ENCODE measurements around the gene LRCH3. TPM values are rescaled to one million over a fixed set of nuclear protein-coding genes. Genes with fewer than 3 reads are reported as not detected.
A peak's percentile ranks its signal among the peaks of the same experiment; 100 is the strongest.

The LRCH3 gene
- total and polyA plus RNA-seq, 2 of the 13 experiments (the other 11 are each of a cell fraction or from before 2014, with no cell fraction given) = 25.5 to 103 TPM

- DNase-seq (ENCODE audit: low spot score) (no peak), FAIRE-seq (peak; percentile 18), ATAC-seq (peak; percentile 73)
- in situ Hi-C loops (cut with HindIII; ENCODE audit: extremely low pct_ligation_motif_present, low pct_unique_long_range_greater_than_20kb) (no loop called here), intact Hi-C loops (cut with micrococcal nuclease; ENCODE audit: unreplicated experiment) (loop anchor here (2.0 kb wide), 1 partner anchor 54 kb away; no protein-coding TSS in a partner anchor)
- 0% methylated on average over 8 of the region's 18 CpGs for WGBS (ENCODE audit: low lambda C conversion rate)
- H3K4me3 ChIP-seq (replicated peaks in 1 of 3; ENCODE audit: insufficient read depth in 1 of 3, low read depth in 2 of 3, low read length in 3 of 3) = peak overlapping the region; percentile 75 to 86 (median 77); a peak in 5 of 6 replicates
- no peaks in the 10 kb centered on the region for H3K9me3 ChIP-seq (ENCODE audit: low read length)
- H4K20me1 ChIP-seq (ENCODE audit: insufficient read depth, low read length) = peaks cover 7% of the 10 kb centered on the region; the same call in 1 of the 2 replicates
- no peak overlapping the region for H3K27ac ChIP-seq (ENCODE audit: extremely low read length, insufficient read depth, low read length)
- POLR2A ChIA-PET = no interaction called here
- peaks cover 0 to 5% of the 10 kb centered on the region in 2 experiments; a peak in 1 of 5 replicates for H3K27me3 ChIP-seq (ENCODE audit: control insufficient read depth in 1 of 2, insufficient read depth in 2 of 2, low read length in 2 of 2)
- CTCF ChIA-PET (ENCODE audit: low intra/inter-chr PET ratio, low total read pairs) = no interaction called here
- peak overlapping the region; percentile 20; the same call in 1 of the 2 replicates for H3K9ac ChIP-seq (ENCODE audit: insufficient read depth, low read depth, low read length)
- peak overlapping the region; percentile 56 for H2AFZ ChIP-seq (ENCODE audit: low read length)
- peaks cover 37% of the 10 kb centered on the region for H3K4me1 ChIP-seq (ENCODE audit: insufficient read depth, low read length)
- no peaks in the 10 kb centered on the region for H3K36me3 ChIP-seq (replicated peaks in 1 of 2; ENCODE audit: control insufficient read depth in 1 of 2, insufficient read depth in 2 of 2, low read length in 2 of 2)
- BruUV-seq (replicated peaks) = no TSS peak
- peak overlapping the region; percentile 85 for H3K4me2 ChIP-seq (ENCODE audit: low read depth, low read length)
- peaks cover 22% of the 10 kb centered on the region for H3K79me2 ChIP-seq (ENCODE audit: insufficient read depth, low read length)
- TF ChIP-seq RXRA (CRISPR knock-in tag; IDR thresholded peaks at IDR 0.05) (0 out of 2 replicates have a peak, but pooled peaks have one; percentile 36), ZNF816 (CRISPR knock-in tag; IDR thresholded peaks at IDR 0.05; ENCODE audit: borderline replicate concordance) (no peak), SAP130 (CRISPR knock-in tag; IDR thresholded peaks at IDR 0.05; ENCODE audit: low read depth) (0 out of 2 replicates have a peak, but pooled peaks have one; percentile 5), CREB1 (IDR thresholded peaks at IDR 0.05) (peak; percentile 23; the same call in 1 of the 2 replicates), CREB1 (CRISPR knock-in tag; IDR thresholded peaks at IDR 0.05) (no peak), TEAD3 (CRISPR knock-in tag; optimal IDR thresholded peaks at IDR 0.05; ENCODE audit: borderline replicate concordance) (peak; percentile 66), SALL1 (CRISPR knock-in tag; IDR thresholded peaks at IDR 0.05) (no peak), ZNF33B (CRISPR knock-in tag; IDR thresholded peaks at IDR 0.05) (no peak), ATF3 (CRISPR knock-in tag; IDR thresholded peaks at IDR 0.05) (0 out of 2 replicates have a peak, but pooled peaks have one; percentile 5), REL (CRISPR knock-in tag; conservative IDR thresholded peaks at IDR 0.05) (no peak), ZBTB7B (CRISPR knock-in tag; IDR thresholded peaks at IDR 0.05) (peak; percentile 26; the same call in 1 of the 2 replicates), HNRNPLL (IDR thresholded peaks at IDR 0.05; ENCODE audit: low read depth, low read length, poor library complexity, severe bottlenecking) (peak; percentile 87), HES4 (CRISPR knock-in tag; IDR thresholded peaks at IDR 0.05; ENCODE audit: borderline replicate concordance) (no peak), E2F1 (CRISPR knock-in tag; IDR thresholded peaks at IDR 0.05) (no peak), FOSL1 (CRISPR knock-in tag; IDR thresholded peaks at IDR 0.05; ENCODE audit: borderline replicate concordance) (no peak), FLYWCH1 (CRISPR knock-in tag; IDR thresholded peaks at IDR 0.05) (no peak), MIXL1 (CRISPR knock-in tag; IDR thresholded peaks at IDR 0.05) (0 out of 2 replicates have a peak, but pooled peaks have one; percentile 4), ATF1 (CRISPR knock-in tag; IDR thresholded peaks at IDR 0.05) (no peak), ZMYM2 (CRISPR knock-in tag; IDR thresholded peaks at IDR 0.05) (0 out of 2 replicates have a peak, but pooled peaks have one; percentile 35)
- TF ChIP-seq, protein P1, sequence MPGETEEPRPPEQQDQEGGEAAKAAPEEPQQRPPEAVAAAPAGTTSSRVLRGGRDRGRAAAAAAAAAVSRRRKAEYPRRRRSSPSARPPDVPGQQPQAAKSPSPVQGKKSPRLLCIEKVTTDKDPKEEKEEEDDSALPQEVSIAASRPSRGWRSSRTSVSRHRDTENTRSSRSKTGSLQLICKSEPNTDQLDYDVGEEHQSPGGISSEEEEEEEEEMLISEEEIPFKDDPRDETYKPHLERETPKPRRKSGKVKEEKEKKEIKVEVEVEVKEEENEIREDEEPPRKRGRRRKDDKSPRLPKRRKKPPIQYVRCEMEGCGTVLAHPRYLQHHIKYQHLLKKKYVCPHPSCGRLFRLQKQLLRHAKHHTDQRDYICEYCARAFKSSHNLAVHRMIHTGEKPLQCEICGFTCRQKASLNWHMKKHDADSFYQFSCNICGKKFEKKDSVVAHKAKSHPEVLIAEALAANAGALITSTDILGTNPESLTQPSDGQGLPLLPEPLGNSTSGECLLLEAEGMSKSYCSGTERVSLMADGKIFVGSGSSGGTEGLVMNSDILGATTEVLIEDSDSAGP (CRISPR knock-in tag; IDR thresholded peaks at IDR 0.05; ENCODE audit: borderline replicate concordance) = 0 out of 2 replicates have a peak, but pooled peaks have one; percentile 63
- TF ChIP-seq, protein P2, sequence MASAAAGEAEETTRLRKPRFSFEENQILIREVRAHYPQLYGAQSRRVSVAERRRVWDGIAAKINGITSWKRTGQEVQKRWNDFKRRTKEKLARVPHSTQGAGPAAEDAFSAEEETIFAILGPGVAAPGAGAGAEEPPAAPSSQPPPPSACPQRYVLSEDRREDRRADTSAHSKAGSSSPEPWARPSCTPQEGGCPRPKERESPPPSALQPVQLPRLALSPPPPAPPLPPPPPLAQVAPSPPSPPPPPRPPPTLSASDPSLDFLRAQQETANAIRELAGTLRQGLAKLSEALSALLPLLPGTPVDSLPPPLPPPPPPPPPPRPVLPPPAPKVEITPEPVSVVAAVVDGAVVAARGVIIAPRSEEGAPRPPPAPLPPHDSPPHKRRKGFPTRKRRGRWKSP (CRISPR knock-in tag; IDR thresholded peaks at IDR 0.05) = 0 out of 2 replicates have a peak, but pooled peaks have one; percentile 69
- TF ChIP-seq, protein P3, sequence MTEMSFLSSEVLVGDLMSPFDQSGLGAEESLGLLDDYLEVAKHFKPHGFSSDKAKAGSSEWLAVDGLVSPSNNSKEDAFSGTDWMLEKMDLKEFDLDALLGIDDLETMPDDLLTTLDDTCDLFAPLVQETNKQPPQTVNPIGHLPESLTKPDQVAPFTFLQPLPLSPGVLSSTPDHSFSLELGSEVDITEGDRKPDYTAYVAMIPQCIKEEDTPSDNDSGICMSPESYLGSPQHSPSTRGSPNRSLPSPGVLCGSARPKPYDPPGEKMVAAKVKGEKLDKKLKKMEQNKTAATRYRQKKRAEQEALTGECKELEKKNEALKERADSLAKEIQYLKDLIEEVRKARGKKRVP (CRISPR knock-in tag; IDR thresholded peaks at IDR 0.05) = 0 out of 4 replicates have a peak, but pooled peaks of 1 of the 2 experiments have one; percentile 12
Measured at GRCh38 chr3:197749315-197749600, 41.8 kb upstream of the LRCH3 start.
